Glomerular endothelial cell (primary cell): ENCODE measurements around the gene AFDN. TPM values are rescaled to one million over a fixed set of nuclear protein-coding genes. Genes with fewer than 3 reads are reported as not detected.

ENCODE experiments used
- DNase-seq: peaks from one replicate; pipeline ENCODE4 v3.0.0-alpha.2; 2011; ENCODE audit warnings: low read depth, low spot score; ENCODE audit errors: extremely low read depth
- total RNA-seq: library from RNA; depleted of rRNA; stranded (reverse); fragments of >200 nt; gene quantifications from 2 replicates; pipeline ENCODE4 v1.2.3, GENCODE V29; 2015

The AFDN gene, protein sequence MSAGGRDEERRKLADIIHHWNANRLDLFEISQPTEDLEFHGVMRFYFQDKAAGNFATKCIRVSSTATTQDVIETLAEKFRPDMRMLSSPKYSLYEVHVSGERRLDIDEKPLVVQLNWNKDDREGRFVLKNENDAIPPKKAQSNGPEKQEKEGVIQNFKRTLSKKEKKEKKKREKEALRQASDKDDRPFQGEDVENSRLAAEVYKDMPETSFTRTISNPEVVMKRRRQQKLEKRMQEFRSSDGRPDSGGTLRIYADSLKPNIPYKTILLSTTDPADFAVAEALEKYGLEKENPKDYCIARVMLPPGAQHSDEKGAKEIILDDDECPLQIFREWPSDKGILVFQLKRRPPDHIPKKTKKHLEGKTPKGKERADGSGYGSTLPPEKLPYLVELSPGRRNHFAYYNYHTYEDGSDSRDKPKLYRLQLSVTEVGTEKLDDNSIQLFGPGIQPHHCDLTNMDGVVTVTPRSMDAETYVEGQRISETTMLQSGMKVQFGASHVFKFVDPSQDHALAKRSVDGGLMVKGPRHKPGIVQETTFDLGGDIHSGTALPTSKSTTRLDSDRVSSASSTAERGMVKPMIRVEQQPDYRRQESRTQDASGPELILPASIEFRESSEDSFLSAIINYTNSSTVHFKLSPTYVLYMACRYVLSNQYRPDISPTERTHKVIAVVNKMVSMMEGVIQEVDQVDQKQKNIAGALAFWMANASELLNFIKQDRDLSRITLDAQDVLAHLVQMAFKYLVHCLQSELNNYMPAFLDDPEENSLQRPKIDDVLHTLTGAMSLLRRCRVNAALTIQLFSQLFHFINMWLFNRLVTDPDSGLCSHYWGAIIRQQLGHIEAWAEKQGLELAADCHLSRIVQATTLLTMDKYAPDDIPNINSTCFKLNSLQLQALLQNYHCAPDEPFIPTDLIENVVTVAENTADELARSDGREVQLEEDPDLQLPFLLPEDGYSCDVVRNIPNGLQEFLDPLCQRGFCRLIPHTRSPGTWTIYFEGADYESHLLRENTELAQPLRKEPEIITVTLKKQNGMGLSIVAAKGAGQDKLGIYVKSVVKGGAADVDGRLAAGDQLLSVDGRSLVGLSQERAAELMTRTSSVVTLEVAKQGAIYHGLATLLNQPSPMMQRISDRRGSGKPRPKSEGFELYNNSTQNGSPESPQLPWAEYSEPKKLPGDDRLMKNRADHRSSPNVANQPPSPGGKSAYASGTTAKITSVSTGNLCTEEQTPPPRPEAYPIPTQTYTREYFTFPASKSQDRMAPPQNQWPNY (N-terminal part only)
- total RNA-seq = 71.6 and 114 TPM in 2 replicates

DNA sequence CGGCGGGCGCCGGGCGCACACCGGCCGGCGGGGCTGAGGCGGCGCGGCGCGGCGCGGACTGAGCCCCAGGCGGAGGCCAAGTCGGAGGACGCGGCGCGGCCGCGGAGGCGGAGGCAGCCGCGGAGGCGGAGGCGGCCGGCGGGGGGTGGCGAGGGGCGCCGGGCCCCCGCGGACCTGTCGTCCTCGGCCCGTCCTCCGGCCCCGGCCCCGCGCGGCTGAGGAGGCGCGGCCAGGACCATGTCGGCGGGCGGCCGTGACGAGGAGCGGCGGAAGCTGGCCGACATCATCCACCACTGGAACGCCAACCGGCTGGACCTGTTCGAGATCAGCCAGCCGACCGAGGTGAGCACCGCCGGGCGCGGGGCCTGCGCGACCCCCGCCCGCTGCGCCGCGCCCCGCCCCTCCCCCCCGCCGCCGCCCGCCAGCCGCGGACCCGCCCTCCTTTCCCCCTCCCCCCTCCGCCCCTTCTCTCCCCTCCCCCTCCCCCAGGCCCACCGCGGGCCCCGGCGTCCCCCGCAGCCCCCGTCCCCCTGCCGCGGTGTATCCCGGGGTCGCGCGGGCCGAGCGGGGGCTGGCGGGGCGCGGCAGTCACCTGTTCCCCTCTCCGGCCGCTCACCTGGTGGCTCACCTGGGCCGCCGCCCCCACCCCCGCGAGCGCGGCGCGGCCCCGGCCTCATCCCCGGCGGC, at the start of gene AFDN:
Gene AFDN, plus strand, starts transcription at position 16 of the 687 bp plus-strand sequence. Its CDS starts 222 bp downstream, at position 238.
- DNase-seq = no peak

DNA sequence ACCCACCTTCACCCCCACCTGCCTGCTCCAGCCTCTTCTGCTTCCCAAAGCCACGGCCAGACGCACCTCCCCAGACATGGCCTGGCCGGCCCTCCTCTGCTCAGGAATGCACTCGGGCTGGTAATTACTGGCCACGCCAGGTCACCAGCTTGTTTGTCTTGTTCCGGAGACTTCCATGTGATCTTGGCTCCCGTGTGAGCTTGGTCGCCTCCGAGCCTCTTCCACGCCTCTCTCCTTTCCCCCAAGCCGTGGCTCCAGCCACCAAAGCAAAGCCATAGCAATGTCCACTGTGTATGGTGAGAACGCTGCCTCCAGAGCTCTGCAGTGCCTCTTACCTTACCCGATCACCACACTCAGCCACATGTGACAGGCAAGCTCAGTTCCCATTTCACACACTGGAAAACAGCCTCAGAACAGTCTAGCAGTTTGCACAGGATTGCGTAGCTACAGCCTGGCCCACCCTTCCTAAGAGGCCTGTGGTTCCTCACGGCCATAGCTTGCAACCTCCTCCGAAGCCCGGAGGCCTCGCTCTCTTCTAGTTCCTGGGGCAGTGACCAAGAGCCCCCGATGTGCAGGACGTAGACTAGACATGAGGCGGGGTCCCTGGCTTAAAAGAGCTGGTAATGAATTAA, 48.1 kb upstream of the AFDN start:
- DNase-seq = no peak

DNA sequence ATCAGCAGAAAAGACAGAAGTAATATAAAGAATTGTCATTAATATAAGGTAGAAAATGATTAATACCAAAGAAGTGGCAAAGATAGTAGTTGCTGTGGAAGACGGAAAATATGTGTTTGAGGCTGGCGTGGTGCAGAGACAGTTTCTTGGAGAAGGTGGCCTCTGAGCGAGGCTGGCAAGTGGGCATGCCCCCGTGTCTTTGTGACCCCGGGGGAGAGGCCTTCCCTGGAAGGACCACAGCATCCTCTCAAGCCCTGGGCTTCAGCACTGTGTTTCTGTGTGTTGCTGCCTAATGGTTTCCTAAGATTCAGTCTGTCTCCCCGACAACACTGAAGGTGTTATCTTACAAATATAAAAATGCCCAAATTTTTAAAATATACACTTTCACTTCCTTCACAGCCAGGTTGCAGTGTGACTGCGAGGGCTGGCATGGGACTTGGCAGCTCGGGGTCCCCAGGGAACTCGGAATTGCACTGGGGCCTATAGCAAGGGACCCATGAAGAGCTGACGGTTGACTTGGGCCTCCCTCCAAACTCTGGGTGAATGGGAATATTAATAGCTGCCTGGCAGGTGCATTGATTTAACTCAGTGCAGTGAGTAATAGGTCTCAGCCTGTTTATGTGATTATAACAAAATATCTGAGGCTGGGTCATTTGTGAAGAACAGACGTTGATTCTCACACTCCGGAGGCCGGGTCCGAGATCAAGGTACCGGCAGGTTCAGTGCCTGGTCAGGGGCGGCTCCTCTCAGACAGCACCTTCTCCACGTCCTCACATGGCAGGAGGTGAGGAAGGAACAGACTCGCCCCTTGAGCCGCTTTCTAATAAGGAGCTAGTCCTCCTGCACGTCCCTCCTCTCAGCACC, 47.4 kb upstream of the AFDN start:
- DNase-seq = no peak

DNA sequence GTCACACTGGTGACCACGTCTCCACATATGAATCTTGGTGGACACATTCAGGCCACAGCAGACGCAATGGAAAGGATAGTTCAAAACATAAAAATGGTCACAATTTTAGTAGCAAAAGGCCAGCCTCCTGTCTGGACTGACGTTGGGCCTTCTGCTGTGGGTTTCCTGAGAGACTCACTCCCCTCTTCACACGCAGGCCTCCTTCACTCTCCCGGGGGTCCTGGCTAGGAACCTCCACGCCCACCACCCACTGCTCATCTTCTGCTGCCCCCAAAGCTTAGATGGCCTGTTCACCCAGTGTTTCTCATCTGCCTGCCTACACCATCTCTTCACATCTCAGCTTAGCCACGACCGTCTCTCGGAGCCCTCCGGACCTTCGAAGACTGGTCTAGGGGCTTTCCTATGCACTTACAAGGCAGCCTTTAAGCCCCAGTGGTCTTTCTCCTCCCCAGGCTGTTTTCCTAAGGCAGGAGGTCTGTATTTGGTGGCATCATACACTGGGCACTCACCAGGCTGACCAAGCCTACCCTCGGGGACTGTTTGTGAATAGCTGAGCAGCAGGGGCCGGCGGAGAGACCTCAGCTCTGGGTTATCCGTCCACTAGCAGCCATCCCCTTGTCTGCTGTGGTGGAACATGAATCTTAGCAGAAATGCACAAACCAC, 46.6 kb upstream of the AFDN start:
- DNase-seq = no peak

DNA sequence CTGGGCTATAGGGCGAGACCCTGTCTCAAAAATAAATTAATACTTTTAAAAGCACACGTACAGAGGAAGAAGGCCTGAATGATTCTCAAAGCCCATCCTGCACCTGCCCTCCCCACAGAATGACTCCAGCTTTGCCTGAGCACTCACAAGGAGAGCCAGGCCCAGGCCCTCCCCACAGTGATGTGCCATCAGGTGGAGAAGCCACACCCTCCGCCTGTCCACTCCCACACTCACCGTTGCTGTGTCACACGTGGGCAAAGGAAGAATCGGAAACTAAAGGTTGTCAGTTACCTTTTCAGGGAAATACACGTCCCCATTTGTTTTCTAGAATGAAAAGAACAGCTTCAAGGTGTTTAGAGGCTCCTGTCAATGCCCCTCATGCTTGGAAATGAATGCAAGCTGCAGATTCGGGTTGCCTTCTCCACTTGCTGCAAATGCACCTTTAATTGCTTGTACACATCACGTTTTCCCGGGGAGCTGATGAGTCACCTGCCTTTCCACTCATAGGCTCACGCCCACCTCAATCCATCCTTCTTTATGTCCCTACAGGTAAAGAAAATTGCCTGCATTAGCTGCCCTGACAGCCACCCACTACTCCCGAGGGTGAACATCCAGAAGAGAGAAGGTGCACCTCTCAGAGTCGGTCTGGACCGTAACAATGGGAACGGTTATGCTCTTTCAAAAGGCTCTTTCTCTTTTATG, 45.5 kb upstream of the AFDN start:
- DNase-seq = no peak

DNA sequence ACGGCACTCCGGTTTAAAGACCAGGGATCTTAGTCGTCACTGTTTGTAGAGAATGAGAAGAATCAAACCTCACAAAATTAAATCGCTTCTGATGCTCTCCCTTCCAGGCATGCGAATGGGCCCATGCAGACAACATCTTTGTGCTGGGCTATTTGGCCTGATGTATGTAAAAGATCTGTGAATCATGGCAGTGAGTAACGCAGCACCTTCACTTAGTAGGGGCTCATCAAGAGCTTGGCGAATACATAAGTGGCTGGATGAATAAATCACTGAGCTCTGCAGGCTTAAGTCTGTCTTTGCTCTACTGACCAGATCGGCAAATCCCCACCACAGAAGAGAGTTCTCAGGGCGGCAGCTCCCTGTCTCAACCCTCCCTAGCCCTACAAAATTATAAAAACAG, 44.8 kb upstream of the AFDN start:
- DNase-seq = no peak

DNA sequence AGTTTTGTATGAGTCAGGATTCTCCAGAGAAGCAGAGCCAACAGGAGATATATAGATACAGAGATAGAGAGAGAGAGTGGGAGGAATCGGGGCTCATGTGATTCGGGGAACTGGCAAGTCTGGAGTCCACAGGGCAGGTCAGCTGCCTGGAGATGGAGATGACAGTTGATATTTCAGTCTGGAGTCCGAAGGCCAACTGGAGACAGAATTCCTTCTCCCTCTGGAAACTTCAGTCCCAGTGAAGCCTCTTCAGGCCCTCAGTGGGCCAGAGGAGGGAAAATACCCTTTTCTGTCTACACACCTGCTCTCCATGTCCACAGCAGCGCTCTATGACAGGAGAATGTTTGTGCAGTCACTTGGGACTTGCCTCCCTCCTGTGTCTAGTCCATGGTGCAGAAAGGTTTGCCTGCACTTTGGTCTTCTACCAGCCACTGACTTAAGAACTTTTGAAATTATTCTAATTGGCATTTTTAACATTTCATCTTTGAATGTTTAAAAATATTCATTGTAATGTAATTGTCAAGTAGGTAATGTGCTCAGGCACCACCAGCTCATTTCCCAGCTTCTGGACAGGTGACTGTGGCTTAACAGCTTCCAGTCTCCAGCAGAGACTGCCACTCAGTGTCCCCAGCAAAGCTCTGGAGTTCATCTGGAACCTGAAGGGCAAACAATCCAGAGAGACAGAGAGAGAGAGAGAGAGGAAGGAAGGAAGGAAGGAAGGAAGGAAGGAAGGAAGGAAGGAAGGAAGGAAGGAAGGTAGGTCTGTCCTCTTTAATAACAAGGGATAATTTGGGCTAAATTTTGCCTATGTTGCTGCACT, 43.8 kb upstream of the AFDN start:
- no peak for DNase-seq

DNA sequence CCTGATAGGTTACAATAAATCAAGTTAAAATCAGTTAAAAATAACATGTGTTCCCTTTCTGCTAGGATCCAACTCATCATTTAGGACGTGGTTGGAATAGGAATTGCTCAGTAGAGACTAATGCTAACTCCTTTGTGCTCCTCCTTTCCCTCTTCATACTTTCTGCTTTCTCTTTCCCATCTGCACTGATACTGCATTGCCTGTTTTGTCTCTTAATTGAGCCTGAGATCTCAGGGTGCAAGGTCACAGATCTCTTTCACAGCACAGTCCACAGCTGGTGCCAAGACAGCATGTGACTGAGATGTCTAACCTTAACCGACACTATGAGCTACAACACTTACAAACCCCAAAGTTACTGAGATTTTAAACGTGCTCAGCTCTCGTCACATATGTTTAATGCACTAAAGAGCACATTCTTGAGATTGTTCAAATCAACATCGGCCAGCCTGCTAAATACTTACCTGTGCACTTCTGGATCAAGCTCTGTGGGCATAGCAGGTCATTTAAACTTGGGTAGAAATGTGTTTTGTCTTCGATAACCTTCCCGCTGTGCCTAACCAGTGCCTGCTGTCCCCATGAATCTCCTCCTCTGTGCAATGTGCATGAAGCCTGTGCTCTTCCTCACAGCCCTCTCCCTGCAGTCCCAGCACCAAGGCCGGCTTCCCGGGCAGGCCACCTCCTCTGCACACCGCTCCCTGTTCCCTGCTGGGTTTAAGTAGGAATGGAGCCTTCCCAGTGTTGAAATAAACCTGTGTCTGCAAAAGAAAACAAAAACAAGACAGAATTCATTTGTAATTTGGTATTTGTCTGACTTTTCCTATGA, 39.6 kb upstream of the AFDN start:
- DNase-seq = no peak

DNA sequence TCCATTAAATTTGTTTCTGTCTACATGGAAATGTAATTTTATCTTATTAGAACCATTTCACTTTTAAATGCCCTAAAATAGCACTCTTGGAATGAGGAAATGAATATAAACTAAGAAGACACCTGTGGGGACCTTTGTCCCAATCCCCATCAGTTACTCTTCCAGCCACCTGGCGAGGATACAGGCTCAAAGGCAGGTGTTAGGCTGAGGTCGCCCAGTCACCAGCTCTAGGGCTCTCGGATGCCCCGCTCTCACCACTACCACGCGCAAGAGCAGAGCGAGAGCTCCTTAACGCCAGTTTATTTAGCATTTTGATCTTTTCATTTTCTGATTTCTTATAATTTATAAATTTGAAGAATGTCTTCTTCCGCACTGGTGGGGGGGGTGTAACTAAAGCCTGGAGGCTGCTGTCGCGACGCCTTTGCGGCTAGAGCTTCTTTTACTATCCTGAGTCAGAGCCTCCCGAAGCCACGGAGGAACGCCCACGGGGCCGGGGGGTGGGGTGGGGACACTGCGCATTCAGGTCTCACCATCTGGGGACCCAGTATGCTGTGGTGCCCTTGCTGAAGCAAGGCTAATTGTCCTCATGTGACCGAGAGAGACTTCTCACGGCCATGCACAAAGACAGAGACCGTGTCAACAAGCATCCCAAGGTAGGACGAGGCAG, 38.7 kb upstream of the AFDN start:
- no peak for DNase-seq

DNA sequence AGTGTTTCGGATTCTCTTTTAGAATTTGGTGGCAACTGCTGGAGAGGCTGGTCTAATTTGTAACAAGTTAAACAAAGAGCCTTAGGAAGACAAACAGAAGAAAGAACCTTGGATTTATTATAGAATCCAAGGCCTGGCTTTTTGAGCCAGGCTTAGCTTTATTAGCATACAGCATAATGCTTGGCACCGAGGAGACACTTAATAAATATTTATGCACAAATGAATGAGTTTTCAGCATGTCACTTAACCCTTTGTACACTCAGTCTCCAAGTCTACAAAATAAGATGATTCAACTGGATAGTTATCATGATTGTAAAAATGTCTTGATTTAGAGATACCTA, 38.2 kb upstream of the AFDN start:
- DNase-seq = no peak

DNA sequence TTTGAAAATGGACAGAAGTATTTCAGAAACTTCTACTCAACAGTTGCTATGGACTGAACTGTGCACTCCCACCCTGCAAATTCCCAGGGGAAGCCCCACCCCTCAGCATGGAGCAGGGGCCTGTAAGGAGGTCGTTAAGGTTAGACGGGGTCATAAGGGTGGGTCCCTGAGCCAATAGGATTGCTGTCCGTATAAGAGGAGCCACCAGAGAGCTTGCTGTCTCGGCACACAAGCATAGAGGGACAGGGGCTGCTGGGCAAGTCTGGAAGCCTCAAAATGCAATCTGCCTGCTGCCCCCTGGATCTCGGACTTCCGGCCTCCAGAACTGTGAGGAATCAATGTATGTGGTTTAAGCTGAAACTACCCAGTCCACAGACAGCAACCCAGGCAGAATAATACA, 37.4 kb upstream of the AFDN start:
- DNase-seq = no peak

DNA sequence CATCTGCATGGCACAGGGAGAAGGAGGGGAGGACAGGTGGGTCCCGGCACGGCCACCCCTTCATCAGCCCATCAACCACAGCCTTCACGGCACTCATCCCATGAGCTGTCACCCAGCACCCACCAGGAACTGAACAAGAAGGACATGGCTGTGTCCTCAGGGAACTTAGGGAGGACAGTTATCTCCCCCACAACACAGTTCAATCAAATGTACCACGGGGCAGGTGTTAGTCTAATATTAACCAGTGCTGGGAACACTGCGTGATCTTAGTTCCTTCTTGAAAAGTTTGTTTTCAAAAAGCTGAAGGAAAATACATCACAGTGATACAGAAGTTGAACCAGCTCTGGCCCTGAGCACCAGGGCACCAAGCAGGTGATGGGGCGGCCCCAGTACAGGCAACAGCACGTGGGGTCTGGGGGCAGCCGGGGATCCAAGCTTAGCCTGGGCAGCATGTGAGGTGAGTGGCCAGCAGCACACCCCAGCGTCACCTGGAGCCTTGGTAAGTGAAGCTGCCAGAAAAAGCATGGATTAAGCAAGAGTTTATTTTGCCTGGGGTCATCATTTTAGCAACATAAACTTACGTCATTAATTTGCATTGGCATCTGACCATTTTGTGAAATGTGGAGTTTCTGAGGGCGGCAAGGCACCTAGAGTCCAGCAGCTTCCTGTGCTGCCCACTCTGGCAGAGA, 35.5 kb upstream of the AFDN start:
- DNase-seq = no peak

DNA sequence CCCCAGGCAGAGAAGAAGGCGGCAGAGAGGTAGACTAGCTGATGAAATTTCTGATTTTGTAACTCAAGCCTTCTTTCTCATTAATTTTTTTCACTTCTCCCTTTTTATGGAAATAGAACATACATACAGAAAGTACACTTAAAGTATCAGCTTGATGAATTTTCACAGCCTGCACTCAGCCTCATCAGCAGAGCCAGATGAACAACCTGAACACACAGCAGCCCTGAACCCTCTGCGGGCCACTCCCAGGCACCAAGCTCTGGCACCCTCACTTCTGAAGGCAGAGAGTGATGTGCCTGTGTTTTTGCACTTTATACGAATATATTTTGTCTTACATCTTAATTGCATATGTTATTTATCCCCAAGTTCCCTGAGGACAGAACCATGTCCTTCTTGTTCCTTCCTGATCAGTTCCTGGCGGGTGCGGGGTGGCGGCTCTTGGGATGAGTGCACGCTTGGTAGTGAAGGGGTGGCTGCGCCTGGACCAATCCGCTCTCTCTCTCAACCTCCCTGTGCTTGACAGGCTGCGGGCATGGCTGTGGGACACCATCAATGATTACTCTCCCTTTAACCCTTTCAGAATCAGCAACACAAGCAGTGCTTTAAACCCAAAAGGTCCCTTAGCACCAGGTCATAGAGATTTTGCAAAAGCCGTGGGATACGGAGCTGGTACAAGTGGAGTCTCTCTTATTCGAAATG, 34.8 kb upstream of the AFDN start:
- no peak for DNase-seq

DNA sequence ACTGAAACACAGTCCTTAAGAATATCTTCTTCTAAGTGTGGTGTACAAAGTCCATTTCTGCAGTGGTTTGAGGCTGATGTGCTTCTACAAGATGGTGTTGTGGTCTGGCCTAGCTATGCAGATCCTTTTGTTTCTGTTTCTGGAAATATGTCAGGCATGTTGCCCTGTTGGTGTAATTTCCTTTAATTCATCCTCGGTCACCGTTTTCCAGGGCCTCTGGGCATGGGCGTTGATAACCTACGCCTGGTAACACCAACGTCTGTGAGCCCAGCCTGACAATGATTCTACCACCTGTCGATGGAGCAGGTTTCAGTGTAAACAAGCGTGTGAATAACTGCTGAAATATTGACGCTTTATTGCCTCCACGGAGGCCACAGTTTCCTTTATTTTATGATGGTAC, 33.3 kb upstream of the AFDN start:
- no peak for DNase-seq
